Fibroblast of mammary gland (primary cell): ENCODE measurements around the gene XYLT1.
A peak's percentile ranks its signal among the peaks of the same experiment; 100 is the strongest.

Experiments
- DNase-seq: peaks from one replicate; pipeline ENCODE4 v3.0.0-alpha.2; 2010; ENCODE audit warnings: low read depth
- H3K4me3 ChIP-seq: 2 replicates; pipeline ENCODE4 v1.5.1; 2011; ENCODE audit warnings: low read depth, mild to moderate bottlenecking, low read length, moderate library complexity; ENCODE audit not compliant: control insufficient read depth
- TF ChIP-seq, protein P1 (sequence below): conservative IDR thresholded peaks from 2 replicates; pipeline ENCODE4 v1.5.1; 2011; ENCODE audit warnings: low read depth, low read length, inconsistent platforms; ENCODE audit not compliant: control insufficient read depth, insufficient read depth

XYLT1 gene

DNA sequence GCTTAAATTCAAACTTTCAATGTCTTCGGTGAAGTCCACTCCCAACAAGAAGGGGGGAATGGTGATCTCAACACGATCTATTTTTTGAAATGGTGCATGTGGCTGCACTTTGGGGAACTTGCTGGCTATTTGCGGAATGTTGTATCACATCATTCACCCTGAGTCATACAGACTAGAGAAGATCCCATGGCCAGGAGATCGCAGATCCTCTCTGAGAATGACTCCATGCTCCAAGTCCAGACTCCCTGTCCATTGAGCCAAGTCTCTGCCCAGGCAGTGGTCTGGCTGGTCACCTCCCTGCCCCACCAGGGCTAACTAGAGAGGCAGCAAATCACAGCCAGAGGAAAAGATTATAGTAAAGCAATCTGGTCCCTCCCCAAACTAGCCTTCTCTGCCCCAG lies 120.6 kb downstream of the XYLT1 start:
- peak; percentile 78 for DNase-seq
- TF ChIP-seq, protein P1, sequence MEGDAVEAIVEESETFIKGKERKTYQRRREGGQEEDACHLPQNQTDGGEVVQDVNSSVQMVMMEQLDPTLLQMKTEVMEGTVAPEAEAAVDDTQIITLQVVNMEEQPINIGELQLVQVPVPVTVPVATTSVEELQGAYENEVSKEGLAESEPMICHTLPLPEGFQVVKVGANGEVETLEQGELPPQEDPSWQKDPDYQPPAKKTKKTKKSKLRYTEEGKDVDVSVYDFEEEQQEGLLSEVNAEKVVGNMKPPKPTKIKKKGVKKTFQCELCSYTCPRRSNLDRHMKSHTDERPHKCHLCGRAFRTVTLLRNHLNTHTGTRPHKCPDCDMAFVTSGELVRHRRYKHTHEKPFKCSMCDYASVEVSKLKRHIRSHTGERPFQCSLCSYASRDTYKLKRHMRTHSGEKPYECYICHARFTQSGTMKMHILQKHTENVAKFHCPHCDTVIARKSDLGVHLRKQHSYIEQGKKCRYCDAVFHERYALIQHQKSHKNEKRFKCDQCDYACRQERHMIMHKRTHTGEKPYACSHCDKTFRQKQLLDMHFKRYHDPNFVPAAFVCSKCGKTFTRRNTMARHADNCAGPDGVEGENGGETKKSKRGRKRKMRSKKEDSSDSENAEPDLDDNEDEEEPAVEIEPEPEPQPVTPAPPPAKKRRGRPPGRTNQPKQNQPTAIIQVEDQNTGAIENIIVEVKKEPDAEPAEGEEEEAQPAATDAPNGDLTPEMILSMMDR, result no peak
- H3K4me3 ChIP-seq, result no peak overlapping the region

DNA sequence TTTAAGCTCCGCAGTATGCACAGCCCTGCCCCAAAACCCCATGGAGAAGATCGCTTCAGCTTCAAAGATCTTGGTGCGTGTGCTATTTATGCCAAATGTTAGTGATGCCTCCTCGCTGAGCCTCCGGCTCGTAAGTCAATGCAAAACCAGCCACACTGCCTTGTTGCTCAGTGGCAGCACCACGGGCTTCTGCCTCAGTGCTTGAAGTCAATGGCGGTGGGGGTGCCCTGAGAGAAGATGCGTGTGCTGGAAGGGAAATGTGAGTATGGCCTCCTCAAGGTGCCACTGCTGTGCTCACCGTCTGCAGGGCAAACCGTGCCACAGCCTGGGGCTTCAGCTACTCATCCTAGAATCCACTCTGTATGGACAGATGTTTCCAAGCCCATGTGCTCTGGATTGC lies 121.9 kb downstream of the XYLT1 start:
- no peak for DNase-seq
- no peak overlapping the region for H3K4me3 ChIP-seq
- TF ChIP-seq, protein P1, result no peak

DNA sequence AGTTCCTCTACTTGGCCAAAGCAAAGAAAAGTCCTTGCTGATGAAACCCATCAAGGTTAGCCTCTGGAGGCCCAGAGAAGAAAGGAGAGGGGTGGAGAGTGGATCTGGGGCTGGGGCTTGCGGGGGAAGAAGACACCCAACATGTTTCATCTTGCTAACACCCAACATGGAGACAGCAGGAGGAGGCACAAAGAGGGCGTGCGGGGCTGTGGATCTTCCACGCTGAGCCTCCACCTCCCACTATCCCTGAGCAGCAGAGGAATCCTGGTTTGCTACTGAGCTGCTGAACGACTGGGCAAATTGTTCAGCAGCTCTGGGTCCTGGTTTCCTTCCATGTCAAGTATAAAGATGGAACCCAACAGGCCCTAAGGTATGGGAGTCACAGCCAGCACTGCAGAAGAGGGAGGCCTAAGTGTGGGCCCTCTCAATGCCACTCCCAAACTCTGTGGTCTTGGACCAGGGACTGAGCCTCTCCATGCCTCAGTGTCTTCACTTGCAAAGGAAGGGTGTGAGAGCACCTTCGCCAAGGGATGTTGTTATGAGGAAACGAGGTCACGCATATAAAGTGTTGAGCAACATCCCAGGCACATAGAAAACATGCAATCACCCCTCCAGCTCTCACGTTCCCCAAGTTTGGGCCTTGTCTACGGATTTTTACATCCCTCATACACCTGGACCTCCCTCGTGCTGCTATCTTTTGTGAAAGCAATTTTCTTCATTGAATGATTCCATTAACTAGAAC lies 122.5 kb downstream of the XYLT1 start:
- DNase-seq, result no peak
- no peak overlapping the region for H3K4me3 ChIP-seq
- TF ChIP-seq, protein P1, result no peak

DNA sequence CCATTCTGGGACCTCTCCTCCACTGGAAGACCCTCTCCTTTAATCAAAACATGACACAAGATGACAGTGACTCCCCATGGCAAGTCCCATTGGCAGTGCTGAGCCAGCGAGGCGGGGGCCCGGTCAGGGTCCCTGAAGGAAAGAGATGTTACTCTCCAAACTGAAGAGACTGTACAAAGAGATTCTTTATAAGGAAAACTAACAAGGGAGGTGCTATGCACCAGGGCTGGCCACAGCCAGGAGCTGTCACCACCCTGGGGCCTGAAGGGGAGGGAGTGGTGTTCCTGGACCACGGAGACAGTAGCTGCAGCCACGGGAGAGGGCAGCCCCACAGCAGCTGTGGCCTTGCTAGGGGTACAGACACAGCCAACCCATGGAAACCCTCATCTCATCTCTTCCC lies 123.1 kb downstream of the XYLT1 start:
- no peak for DNase-seq
- H3K4me3 ChIP-seq, result no peak overlapping the region
- TF ChIP-seq, protein P1, result no peak

DNA sequence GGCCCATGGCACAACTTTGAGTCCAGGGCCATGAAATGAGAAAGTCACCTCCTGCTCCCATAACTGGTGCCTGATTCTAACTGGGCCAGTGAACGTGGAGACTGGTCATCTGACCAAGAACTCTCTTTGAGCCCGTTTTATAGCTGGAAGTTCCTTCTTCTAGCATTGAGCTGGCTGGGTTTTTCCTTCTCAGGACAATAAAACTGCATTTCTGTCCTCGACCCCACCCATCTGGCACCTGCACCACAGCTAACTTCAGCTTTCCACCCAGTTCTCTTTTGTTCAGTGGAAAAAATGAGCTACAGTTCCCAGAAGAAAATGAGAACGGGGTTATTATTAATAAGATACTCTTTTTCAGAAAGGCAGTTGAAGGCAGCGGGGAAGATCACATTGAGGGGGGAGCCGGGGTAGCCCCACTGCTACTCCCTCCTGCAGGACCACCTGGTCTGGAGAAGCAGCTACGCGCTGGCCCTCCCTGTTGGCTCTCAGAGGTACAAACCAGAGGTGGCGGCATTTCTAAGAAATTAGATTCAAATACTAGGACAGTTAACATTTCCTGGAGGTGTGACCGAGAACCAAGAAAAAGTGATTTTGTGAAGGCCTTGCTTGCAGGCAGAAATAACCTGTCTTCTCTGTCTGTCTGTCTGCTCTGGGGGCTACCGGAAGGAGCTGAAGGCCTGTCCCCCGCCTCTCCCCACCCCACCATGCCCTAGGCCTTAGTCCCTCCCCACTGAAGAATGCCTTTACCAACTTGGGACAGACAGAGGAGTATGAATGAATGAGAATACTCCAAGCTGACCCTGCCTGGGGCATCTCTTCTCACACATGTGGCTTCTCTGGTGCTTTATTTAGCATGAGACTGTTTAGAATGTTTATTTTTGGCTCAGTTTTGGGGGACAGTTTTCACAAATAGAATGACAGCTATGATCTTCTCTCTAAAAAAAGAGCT lies 123.9 kb downstream of the XYLT1 start:
- H3K4me3 ChIP-seq, result no peak overlapping the region
- no peak for DNase-seq

DNA sequence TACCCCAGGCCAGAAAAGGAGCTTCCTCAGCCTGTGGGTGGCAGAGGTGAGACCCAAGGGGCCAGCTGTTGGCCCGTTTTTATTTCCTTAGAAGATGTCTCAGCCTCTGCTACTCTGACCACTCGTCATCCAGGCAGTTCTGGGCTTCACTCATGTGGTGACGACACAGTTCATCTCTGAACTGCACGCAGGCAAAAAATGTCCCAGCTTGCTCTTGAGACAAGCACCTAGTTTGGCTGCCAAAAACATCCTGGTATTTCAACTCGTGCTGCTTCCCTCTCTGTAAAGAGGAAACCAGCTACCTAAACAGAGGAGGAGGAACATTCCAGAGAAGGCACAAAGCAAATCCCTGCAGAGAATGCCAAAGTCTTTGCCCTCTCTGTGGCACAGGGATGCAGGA lies 125.7 kb downstream of the XYLT1 start:
- no peak overlapping the region for H3K4me3 ChIP-seq
- peak; percentile 85 for DNase-seq
- TF ChIP-seq, protein P1, result no peak

More for the DNA sequence above, 123.9 kb downstream of the XYLT1 start:
- TF ChIP-seq, protein P1, result no peak
